Tongue (tissue), 3 donors: ENCODE results near the gene OGT. TPM values are rescaled to one million over a fixed set of nuclear protein-coding genes. Genes with fewer than 3 reads are reported as not detected.
A peak's percentile ranks its signal among the peaks of the same experiment; 100 is the strongest.

Experiments
- DNase-seq: peaks from one replicate; pipeline ENCODE4 v3.0.0-alpha.2; 2015
- small RNA-seq: library from RNA; depleted of rRNA; stranded (forward); fragments of <200 nt; gene quantifications from one replicate; pipeline ENCODE3, GENCODE V24; 2014; ENCODE audit warnings: low replicate concordance
- total RNA-seq: library from RNA; depleted of rRNA; stranded (reverse); fragments of >200 nt; gene quantifications from one replicate; pipeline ENCODE4 v1.2.3, GENCODE V29; 2014

OGT gene
- total RNA-seq, 1 donor from 2014 or later = 194 TPM

DNA sequence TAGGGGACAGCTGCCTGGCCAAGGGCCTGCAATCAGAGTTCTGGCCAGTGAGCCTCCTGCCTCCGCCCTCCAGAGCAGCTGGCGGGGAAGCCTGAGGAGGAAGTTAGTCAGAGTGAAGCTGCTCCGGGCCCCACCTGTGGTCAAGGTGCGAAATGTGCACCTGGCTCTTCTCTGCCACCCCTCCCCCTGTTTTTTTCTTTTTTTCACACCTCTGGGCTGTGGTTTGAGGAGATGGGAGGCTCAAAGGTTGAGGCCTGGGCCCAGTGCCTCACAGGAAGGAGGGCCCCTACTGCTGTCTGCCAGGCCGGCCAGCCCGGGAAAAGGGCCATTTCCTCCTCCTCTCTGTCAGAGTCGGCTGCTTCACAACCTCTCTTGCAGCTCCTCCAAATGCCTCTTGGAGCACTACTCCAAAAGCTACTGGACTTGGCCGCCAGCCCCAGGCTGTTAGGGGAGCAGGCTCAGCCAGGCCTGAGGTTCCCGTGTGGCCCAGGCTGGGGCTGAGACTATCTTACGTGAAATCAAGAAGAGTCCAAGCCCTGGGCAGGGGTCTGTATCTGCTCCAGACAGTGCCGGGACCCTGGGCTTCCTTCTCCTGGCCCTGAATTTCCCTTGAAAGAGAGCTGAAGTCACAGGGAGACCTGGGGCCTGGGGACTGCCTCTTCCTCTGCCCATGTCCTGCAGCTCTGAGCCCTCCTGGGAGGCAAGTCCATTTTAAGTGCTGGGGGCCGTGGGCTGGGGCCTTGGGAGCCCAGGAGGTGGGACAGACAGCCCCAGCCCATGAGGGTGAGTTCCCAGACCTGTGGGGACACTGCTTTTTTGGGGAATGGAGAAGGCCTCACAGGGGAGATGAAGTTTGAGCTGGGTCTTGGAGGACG is 89.9 kb downstream of the OGT start:
- DNase-seq = peak; percentile 88

DNA sequence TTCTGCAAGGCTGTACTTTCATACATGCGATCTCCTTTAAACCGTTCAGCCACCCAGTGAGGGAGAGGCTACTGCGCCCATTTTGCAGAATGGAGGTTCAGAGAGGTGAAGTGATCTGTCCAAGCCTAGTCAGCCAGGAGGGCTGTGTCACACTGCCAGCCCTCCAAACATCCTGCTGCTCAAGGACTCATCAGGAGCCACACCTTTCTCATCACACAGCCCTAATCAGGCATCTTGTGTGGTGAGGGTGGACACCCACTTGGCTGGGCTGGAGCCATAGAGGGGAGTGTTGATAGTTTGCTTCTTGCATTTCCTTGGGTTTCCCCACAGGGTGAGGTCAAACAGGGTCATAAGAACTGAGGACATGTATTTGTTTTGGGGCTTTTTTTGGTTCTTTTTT is 90.8 kb downstream of the OGT start:
- DNase-seq = no peak

DNA sequence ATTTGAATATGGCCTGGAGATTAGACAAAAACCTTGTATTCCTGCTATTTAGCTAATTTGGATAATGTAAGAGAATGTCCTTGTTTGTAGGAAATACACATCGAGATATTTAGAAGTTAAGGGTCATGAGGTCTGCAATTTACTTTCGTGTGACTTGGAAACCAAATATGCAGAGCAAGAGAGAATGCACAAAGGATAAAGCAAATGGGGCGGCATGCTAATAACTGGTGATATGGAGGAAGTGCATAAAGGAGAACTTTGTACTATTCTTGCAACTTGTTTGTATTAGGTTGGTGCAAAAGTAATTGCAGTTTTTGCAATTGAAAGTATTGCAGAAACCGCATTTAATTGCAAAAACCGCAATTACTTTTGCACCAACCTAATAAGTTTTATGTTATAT is 92.6 kb downstream of the OGT start:
- DNase-seq = no peak

Small RNA genes within 50 kb of the gene (small RNA-seq; reads per million reads assigned to genes)
- not detected for gene RF00019

Other genes with a start within 250 kb of the OGT start
- 291 TPM for gene NONO, start 249.5 kb upstream of the OGT start, total RNA-seq
- 80.2 TPM for gene ITGB1BP2, start 231.4 kb upstream of the OGT start, total RNA-seq
- gene TAF1, start 166.7 kb upstream of the OGT start, total RNA-seq = 66.6 TPM
- 3.2 TPM for gene GCNA, start 45.3 kb downstream of the OGT start, total RNA-seq
- gene CXCR3, start 85.4 kb downstream of the OGT start, total RNA-seq = 0.92 TPM
- gene CXorf49, start 185.2 kb downstream of the OGT start, total RNA-seq = not detected
- gene CXorf49B, start 230.2 kb downstream of the OGT start, total RNA-seq = not detected